Measurements from ENCODE around the gene CSF2.

DNA sequence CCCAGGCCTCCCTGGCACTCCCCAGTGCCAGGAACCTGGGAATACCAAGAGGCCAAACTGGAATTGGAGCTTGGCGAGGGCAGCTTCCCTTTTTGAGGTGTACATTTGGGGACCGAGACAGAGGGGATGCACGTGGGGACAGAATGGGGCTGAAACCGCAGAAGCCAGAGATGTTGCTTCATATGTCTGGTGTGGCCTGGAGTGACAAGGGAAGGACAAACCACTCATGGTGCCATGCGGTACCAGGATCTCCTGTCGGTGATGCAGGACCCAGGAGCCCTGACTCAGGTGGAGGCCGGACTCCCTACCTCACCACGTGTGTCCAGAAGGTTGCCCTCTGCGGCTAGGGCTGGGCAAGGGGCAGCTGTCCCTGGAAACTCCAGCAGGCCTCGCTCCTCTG is 4.0 kb upstream of the CSF2 start:
- no peak for TF ChIP-seq POLR2AphosphoS5 (IDR thresholded peaks at IDR 0.05; ENCODE audit: low read depth, low read length)
- TF ChIP-seq, protein P1, sequence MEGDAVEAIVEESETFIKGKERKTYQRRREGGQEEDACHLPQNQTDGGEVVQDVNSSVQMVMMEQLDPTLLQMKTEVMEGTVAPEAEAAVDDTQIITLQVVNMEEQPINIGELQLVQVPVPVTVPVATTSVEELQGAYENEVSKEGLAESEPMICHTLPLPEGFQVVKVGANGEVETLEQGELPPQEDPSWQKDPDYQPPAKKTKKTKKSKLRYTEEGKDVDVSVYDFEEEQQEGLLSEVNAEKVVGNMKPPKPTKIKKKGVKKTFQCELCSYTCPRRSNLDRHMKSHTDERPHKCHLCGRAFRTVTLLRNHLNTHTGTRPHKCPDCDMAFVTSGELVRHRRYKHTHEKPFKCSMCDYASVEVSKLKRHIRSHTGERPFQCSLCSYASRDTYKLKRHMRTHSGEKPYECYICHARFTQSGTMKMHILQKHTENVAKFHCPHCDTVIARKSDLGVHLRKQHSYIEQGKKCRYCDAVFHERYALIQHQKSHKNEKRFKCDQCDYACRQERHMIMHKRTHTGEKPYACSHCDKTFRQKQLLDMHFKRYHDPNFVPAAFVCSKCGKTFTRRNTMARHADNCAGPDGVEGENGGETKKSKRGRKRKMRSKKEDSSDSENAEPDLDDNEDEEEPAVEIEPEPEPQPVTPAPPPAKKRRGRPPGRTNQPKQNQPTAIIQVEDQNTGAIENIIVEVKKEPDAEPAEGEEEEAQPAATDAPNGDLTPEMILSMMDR (IDR thresholded peaks at IDR 0.05), result no peak
- no peak for TF ChIP-seq JUND (IDR thresholded peaks at IDR 0.05)
- no peak for TF ChIP-seq EZH2phosphoT487 (IDR thresholded peaks at IDR 0.05; ENCODE audit: borderline replicate concordance, low read depth)
- no peak for TF ChIP-seq SIN3A (IDR thresholded peaks at IDR 0.05; ENCODE audit: borderline replicate concordance, low read depth, low read length)
